GM12873 (cell line): Measurements from ENCODE around the gene GPC3.

Experiments used
- CTCF ChIP-seq: IDR thresholded peaks from 2 replicates; pipeline ENCODE4 v1.5.1; 2012; ENCODE audit warnings: low read depth, mild to moderate bottlenecking, moderate library complexity, low read length, control low read depth; ENCODE audit not compliant: insufficient read depth; ENCODE audit errors: missing control alignments

Gene GPC3

GRCh38 chrX:133655275-133656265 is 329.8 kb downstream of the GPC3 start:
- TF ChIP-seq CTCF, result no peak

- no peak for TF ChIP-seq CTCF
These were observed 330.6 kb downstream of the GPC3 start for GRCh38 chrX:133654811-133655210.

GRCh38 chrX:133653358-133653757 is 332.0 kb downstream of the GPC3 start:
- no peak for TF ChIP-seq CTCF

- no peak for TF ChIP-seq CTCF
These were observed 333.2 kb downstream of the GPC3 start for GRCh38 chrX:133652185-133652584.

GRCh38 chrX:133650239-133650638 is 335.2 kb downstream of the GPC3 start:
- no peak for TF ChIP-seq CTCF

GRCh38 chrX:133649651-133650050 is 335.7 kb downstream of the GPC3 start:
- TF ChIP-seq CTCF, result no peak

- no peak for TF ChIP-seq CTCF
These were observed 336.8 kb downstream of the GPC3 start for GRCh38 chrX:133648594-133648993.
